K562 (cell line): ENCODE data around the gene PRELID3B. TPM values are rescaled to one million over a fixed set of nuclear protein-coding genes. Genes with fewer than 3 reads are reported as not detected.

ENCODE experiments used
- ATAC-seq: fragments of 200-7000 bp; cut with Tn5 transposase; 3 replicates; pipeline ENCODE4 v1.9.1; 2020; ENCODE audit warnings: moderate library complexity
- BruUV-seq: library from RNA; stranded (reverse); fragments of 400-500 nt; replicated peaks from 2 replicates; lab custom pipeline; 2021; lab: Mats Ljungman, UMichigan
- CTCF ChIA-PET: fragments of 300-600 bp; formaldehyde crosslinking; extraction: SDS; loops from one replicate; lab custom pipeline; 2021; ENCODE audit warnings: low intra/inter-chr PET ratio; lab: Yijun Ruan, JAX
- POLR2A ChIA-PET: fragments of 300-600, 350-650 bp; sonication (Branson Sonifier 250); formaldehyde crosslinking; extraction: SDS; loops from one replicate; lab custom pipeline; 2021; ENCODE audit warnings: antibody characterized with exemption, inconsistent platforms; lab: Yijun Ruan, JAX
- DNase-seq, 4 experiments: peaks; one replicate each; pipeline versions ENCODE4 v3.0.0 to v3.0.0-alpha.2; 2011 to 2018; ENCODE audit warnings: low spot score in 3 of 4, mixed read lengths in 3 of 4; ENCODE audit errors: extremely low read depth in 1 of 4
- FAIRE-seq: peaks from 2 replicates; lab custom pipeline; 2011; peaks lifted over from hg19 to GRCh38; lab: Jason Lieb, UNC
- H2AFZ ChIP-seq: 2 replicates; pipeline ENCODE4 v1.6.0; 2011; ENCODE audit warnings: low read depth, low read length, control low read depth, inconsistent platforms
- H3K27ac ChIP-seq: fragments of 200-600 bp; 3 replicates; pipeline ENCODE4 v1.8.0; 2011; ENCODE audit warnings: low read depth, mild to moderate bottlenecking, control low read depth, inconsistent platforms, low read length, moderate library complexity, mixed read lengths; ENCODE audit errors: extremely low read depth
- H3K27me3 ChIP-seq, 2 experiments: fragments of 300-600 bp in 1 of 2; 2 replicates in 1 of 2; 3 replicates in 1 of 2; pipeline versions ENCODE4 v1.6.0 to v1.8.0; 2011; ENCODE audit warnings: inconsistent platforms in 2 of 2, low read length in 2 of 2, mild to moderate bottlenecking in 1 of 2, mixed read lengths in 1 of 2, moderate library complexity in 1 of 2; ENCODE audit not compliant: control insufficient read depth in 2 of 2, insufficient read depth in 2 of 2
- H3K36me3 ChIP-seq: fragments of 300-600 bp; 3 replicates; pipeline ENCODE4 v1.8.0; 2011; ENCODE audit warnings: mild to moderate bottlenecking, low read length, inconsistent platforms; ENCODE audit not compliant: control insufficient read depth, insufficient read depth
- H3K4me1 ChIP-seq, 2 experiments: fragments of 200-600 bp in 1 of 2; replicated peaks in 1 of 2; 2 replicates in 1 of 2; 3 replicates in 1 of 2; pipeline versions ENCODE4 v1.5.1 to v1.8.0; 2011; ENCODE audit warnings: inconsistent platforms in 2 of 2, low read length in 2 of 2, mild to moderate bottlenecking in 1 of 2, mixed read lengths in 1 of 2, moderate library complexity in 1 of 2; ENCODE audit not compliant: control insufficient read depth in 2 of 2, insufficient read depth in 2 of 2
- H3K4me2 ChIP-seq: 2 replicates; pipeline ENCODE4 v1.6.1; 2011; ENCODE audit warnings: low read length, control low read depth, inconsistent platforms, mixed read lengths; ENCODE audit not compliant: insufficient read depth
- H3K4me3 ChIP-seq: fragments of 200-600 bp; sonication (generic), shearing (Covaris generic); 2 replicates; pipeline ENCODE4 v1.5.1; 2016; ENCODE audit warnings: control low read depth, inconsistent platforms
- H3K79me2 ChIP-seq: fragments of 200-600 bp; 3 replicates; pipeline ENCODE4 v1.8.0; 2011; ENCODE audit warnings: low read length, inconsistent platforms; ENCODE audit not compliant: control insufficient read depth, insufficient read depth
- H3K9ac ChIP-seq, 2 experiments: 2 replicates each; pipeline versions ENCODE4 v1.6.0 to v1.6.1; 2011; ENCODE audit warnings: low read depth in 2 of 2, low read length in 2 of 2, control low read depth in 1 of 2, inconsistent platforms in 1 of 2, mild to moderate bottlenecking in 1 of 2, mixed read lengths in 1 of 2; ENCODE audit not compliant: insufficient read depth in 1 of 2
- H3K9me1 ChIP-seq: one replicate; pipeline ENCODE4 v1.6.0; 2011; ENCODE audit warnings: inconsistent platforms, mild to moderate bottlenecking, low read length, moderate library complexity; ENCODE audit not compliant: control insufficient read depth, insufficient read depth
- H3K9me3 ChIP-seq: replicated peaks from 2 replicates; pipeline ENCODE4 v1.5.1; 2011; ENCODE audit warnings: low read depth, low read length, inconsistent platforms; ENCODE audit not compliant: control insufficient read depth, insufficient read depth
- H4K20me1 ChIP-seq: replicated peaks from 2 replicates; pipeline ENCODE4 v1.6.1; 2011; ENCODE audit warnings: low read length, inconsistent platforms, mixed read lengths; ENCODE audit not compliant: control insufficient read depth, insufficient read depth
- ARID4B ChIP-seq: sonication (generic); formaldehyde crosslinking; IDR thresholded peaks from 2 replicates; pipeline ENCODE4 v1.8.0; 2022; ENCODE audit warnings: mild to moderate bottlenecking, missing genetic modification reagents
- HLTF ChIP-seq: fragments of 450-650 bp; IDR thresholded peaks from 2 replicates; pipeline ENCODE4 v1.6.1; 2016
- PHB ChIP-seq: fragments of 250-450 bp; sonication (Bioruptor Pico); IDR thresholded peaks from 2 replicates; pipeline ENCODE4 v1.5.0; 2021
- RBM17 ChIP-seq: fragments of 200-400 bp; formaldehyde crosslinking; IDR thresholded peaks from 2 replicates; pipeline ENCODE4 v1.6.1; 2017; ENCODE audit warnings: low read depth, mild to moderate bottlenecking, low read length, borderline replicate concordance
- REST ChIP-seq, 2 experiments: fragments of 450-650 bp; formaldehyde crosslinking in 1 of 2; IDR thresholded peaks; 2 replicates each; pipeline versions ENCODE4 v1.4.0 to v1.6.1; 2014 to 2020; ENCODE audit warnings: mild to moderate bottlenecking in 2 of 2, borderline replicate concordance in 1 of 2, low read depth in 1 of 2
- WGBS: fragments of 100-300 bp; shearing (Covaris generic); methylation state at CpG from one replicate; pipeline ENCODE4 v1.1.6; 2016; ENCODE audit warnings: low coverage, mixed read lengths; ENCODE audit not compliant: insufficient coverage; ENCODE audit errors: missing lambda C conversion rate; 5-methylcytosine and 5-hydroxymethylcytosine counted together
- in situ Hi-C: fragments of 300-500 bp; cut with MboI; formaldehyde crosslinking; loops from 4 replicates; pipeline ENCODE4 v1.15.0; 2018; ENCODE audit warnings: inconsistent platforms, mixed read lengths
- intact Hi-C: fragments of 100-400 bp; cut with micrococcal nuclease; formaldehyde crosslinking; loops from 2 replicates; pipeline ENCODE4 v1.14.2; 2022
- polyA plus RNA-seq, 8 experiments: library from polyadenylated mRNA; depleted of rRNA in 4 of 8; stranded (reverse) in 5 of 8; unstranded in 3 of 8; fragments of >200 nt; fragmentation: Nextera tagmentation in 2 of 8; fragmentation: Illumina TruSeq in 1 of 8; extraction: Ambion mirVana in 2 of 8; extraction: Trizol in 1 of 8; gene quantifications; 2 replicates each; pipeline versions ENCODE4 v1.2.1 to v1.2.3, GENCODE V29; 2011 to 2014; ENCODE audit warnings: inconsistent platforms in 1 of 8, missing spikeins in 1 of 8
- total RNA-seq, 7 experiments: library from RNA; depleted of rRNA in 6 of 7; stranded (reverse); fragments of >200 nt in 6 of 7; fragmentation: Illumina TruSeq in 2 of 7; extraction: Trizol in 2 of 7; gene quantifications; 2 replicates each; pipeline versions ENCODE4 v1.2.1 to v1.2.3, GENCODE V29; 2011 to 2021; ENCODE audit warnings: low replicate concordance in 1 of 7
- TF ChIP-seq, protein P1 (sequence below): fragments of 250-450 bp; sonication (Bioruptor Pico); IDR thresholded peaks from 2 replicates; pipeline ENCODE4 v1.4.0; 2020; ENCODE audit warnings: mild to moderate bottlenecking, moderate library complexity, borderline replicate concordance

Gene PRELID3B
- total and polyA plus RNA-seq, 9 of the 15 experiments (the other 6 are each of a cell fraction or from before 2014, with no cell fraction given) = 77.0 to 186 (median 101) TPM

- no TSS peak for BruUV-seq
- FAIRE-seq = no peak
- Histone ChIP-seq H3K9ac (no peak overlapping the region), H3K9me3 (no peaks in the 10 kb centered on the region), H3K9me1 (no peaks in the 10 kb centered on the region), H3K27me3 (no peaks in the 10 kb centered on the region), H4K20me1 (no peaks in the 10 kb centered on the region; the same call in 1 of the 2 replicates), H3K4me1 (peaks cover 33 to 34% of the 10 kb centered on the region in 2 experiments), H2AFZ (no peak overlapping the region), H3K36me3 (peaks cover 70% of the 10 kb centered on the region), H3K4me3 (no peak overlapping the region), H3K79me2 (peaks cover 93% of the 10 kb centered on the region), H3K4me2 (no peak overlapping the region; the same call in 1 of the 2 replicates), H3K27ac (no peak overlapping the region)
- ChIA-PET POLR2A (interaction anchor here (0.6 to 1.5 kb wide), 9 partner anchors 8 to 43 kb away, joined by 3 to 9 read pairs (median 3); partner anchors contain the start of genes ATP5F1E and NELFCD), CTCF (no interaction called here)
- ATAC-seq = no peak
- no peak for DNase-seq
- WGBS = 88% methylated on average over 11 of the region's 13 CpGs
- in situ Hi-C loops = no loop called here
- intact Hi-C loops = no loop called here
- no peak for TF ChIP-seq PHB (CRISPR knock-in tag)
- no peak for TF ChIP-seq ARID4B (CRISPR knock-in tag)
- no peak for TF ChIP-seq RBM17
- TF ChIP-seq REST (IDR thresholded peaks at IDR 0.05; ENCODE audit: borderline replicate concordance) = no peak
- no peak for TF ChIP-seq REST (CRISPR knock-in tag; IDR thresholded peaks at IDR 0.05; ENCODE audit: low read depth)
- no peak for TF ChIP-seq HLTF
- TF ChIP-seq, protein P1, sequence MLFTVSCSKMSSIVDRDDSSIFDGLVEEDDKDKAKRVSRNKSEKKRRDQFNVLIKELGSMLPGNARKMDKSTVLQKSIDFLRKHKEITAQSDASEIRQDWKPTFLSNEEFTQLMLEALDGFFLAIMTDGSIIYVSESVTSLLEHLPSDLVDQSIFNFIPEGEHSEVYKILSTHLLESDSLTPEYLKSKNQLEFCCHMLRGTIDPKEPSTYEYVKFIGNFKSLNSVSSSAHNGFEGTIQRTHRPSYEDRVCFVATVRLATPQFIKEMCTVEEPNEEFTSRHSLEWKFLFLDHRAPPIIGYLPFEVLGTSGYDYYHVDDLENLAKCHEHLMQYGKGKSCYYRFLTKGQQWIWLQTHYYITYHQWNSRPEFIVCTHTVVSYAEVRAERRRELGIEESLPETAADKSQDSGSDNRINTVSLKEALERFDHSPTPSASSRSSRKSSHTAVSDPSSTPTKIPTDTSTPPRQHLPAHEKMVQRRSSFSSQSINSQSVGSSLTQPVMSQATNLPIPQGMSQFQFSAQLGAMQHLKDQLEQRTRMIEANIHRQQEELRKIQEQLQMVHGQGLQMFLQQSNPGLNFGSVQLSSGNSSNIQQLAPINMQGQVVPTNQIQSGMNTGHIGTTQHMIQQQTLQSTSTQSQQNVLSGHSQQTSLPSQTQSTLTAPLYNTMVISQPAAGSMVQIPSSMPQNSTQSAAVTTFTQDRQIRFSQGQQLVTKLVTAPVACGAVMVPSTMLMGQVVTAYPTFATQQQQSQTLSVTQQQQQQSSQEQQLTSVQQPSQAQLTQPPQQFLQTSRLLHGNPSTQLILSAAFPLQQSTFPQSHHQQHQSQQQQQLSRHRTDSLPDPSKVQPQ = no peak
Measured at GRCh38 chr20:59023616-59024015, 19.0 kb downstream of the PRELID3B start.
